Stimulated activated CD8-positive, alpha-beta memory T cell treated with anti-CD3 and anti-CD28 coated beads, Interleukin-2, amount 100 ng/mL, for 1 hour (primary cell): ENCODE data around the gene NAA25.
A peak's percentile ranks its signal among the peaks of the same experiment; 100 is the strongest.
"Not testable (repeated sequence)": the region's sequence is repeated elsewhere in the genome, so short reads cannot be mapped to it uniquely, and the experiment has no call there.

ENCODE experiments used
- DNase-seq, 2 donors: peaks; one replicate each; pipeline ENCODE4 v3.0.0-alpha.2; 2020; ENCODE audit warnings: low read depth in 2 of 2

The NAA25 gene

DNA sequence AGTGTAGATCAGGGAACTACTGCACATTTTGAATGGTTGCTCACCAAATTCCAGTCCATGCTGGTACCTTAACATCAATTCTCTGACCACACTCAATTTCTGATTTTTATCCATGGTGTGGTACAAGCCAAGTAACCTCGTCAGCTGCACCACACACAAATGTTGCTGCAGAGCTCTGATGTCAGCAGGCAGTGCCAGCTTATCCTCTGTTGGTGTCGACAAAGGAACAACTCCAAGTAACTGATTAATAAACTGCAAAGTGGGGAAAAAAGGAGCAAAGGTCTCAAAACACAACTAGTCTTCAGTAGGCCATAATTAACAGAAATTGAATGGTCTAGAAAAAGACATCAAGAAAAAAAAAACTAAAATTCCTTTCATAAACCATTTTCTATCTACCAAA, 47.4 kb downstream of the NAA25 start:
- no peak for DNase-seq

DNA sequence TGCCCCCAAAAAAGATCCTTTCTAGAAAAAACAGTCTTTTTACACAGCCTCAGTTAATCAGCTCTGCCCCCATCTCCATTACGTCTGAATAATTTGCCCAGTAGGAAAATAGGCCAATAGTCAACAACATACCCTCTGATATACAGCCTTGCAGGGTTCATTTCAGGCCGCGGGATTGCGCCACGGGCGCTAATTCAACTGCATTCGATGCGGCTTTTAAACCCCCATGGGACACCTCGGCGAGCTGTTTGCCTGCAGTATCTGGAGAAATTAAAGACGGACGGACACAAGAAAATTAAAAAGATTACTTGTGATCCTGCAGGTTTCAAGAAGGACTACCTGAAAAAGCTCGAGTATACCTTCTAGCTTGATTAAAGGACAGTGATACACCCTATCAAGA, 59.2 kb downstream of the NAA25 start:
- no peak for DNase-seq

DNA sequence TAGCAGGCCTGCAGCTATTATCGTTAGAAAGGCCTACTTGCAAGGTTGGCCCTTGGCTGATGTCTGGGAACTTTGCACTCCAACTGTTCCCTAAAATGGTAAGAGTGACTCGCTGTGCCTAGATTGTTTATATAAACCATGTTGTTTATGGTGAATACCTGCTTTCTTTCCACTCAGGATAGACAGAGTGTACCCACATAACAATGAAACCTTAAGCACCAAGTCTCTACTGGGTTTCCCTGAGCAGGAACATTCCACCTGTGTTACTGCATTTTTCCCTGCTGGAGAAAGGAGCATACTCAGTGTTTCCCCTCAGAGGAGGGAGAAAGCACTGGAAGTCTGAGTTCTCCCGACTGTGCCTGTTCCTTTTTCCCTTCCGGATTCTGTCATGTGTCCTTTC, 62.6 kb downstream of the NAA25 start:
- no peak for DNase-seq

DNA sequence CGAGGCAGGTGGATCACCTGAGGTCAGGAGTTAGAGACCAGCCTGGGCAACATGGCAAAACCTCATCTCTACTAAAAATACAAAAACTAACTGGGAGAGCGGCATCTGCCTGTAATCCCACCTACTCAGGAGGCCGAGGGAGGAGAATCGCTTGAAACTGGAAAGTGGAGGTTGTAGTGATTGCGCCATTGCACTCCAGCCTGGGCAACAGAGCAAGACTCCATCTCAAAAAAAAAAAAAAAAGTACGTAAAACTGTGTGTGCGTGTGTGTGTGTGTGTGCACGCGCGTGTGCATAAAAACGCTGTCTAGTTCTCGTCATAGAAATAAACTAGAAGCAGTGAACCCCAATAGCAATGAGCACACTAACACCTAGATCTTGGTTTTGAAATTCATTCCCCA, 72.0 kb downstream of the NAA25 start:
- DNase-seq, result not testable (repeated sequence)

DNA sequence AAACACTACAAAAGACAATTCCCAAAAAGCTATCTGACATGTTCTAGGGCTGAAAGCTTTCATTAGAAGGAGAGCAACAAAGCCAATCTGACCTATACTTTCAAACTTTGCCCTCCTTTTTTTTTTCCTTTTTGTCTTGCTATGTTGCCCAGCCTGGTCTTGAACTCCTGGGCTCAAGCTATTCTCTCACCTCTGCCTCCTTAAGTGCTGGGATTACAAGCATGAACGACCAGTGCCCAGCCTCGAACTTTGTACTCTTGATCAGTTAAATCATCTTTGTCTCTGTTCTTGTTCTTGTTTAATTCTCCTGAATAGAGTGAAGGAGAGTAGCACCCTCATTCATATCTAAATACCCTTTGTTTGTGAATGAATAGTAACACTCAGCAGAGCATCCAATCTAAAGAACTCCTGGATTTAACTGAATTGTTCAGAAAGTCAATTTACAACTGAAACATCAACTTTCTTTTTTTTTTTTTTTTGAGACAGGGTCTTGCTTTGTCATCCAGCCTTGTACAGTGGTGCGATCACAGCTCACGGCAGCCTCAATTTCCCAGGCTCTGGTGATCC, 73.3 kb downstream of the NAA25 start:
- DNase-seq, result no peak

DNA sequence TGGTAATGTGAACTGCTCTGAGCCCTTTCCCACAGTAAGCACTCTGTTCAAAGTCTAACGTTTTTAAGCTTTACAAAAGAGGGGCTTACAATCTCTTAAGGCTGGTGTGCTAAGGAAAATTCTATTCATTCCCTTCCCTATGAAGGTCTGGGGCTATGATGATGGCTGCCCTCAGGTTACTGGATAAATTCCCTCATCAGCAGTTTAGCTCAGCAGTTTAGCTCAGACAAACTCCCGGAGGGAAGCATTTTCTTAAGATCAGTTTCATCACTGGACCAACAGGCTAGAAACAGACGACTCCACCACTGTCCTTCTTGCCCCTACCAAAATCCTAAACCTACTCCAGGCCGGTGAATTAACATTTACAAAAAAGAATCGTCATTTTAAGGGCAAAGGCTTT, 76.3 kb downstream of the NAA25 start:
- DNase-seq, result no peak

DNA sequence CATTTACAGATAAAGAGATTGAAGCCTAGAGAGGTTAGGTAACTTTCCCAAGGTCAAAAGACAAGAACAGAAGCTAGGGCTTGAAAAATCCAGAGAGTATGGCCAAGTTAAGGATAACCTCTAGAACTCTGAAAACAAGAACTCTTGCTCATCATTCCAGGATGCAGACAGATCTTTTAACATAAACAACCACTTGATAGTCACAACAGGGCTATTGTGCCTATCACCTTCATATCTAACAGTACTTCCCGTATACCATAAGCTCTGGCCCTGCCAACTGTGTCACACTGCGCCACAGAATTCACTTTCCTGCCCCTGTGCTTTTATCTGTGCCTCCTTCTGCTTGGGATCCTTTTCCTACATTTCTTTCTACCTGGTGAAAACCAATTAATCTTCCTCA, 77.1 kb downstream of the NAA25 start:
- DNase-seq, result no peak

DNA sequence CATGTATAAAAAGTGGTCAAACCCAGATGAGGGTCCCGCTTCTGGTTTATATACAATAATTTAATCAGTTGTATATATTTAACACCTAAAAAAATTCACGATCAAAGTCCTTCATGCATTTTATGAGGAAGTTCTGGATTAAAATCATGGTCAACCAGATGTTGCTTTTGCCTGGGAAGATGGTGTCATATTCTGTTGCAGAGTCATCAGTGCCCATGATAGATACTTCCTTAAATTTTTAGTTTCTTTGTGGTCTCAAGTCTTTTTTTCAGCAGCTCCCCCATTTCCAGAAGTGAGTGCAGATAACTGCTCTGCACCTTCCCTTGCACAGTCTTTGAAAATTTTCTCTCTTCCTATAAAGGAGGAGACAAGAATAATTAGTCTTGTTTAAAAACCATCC, 79.3 kb downstream of the NAA25 start:
- no peak for DNase-seq

DNA sequence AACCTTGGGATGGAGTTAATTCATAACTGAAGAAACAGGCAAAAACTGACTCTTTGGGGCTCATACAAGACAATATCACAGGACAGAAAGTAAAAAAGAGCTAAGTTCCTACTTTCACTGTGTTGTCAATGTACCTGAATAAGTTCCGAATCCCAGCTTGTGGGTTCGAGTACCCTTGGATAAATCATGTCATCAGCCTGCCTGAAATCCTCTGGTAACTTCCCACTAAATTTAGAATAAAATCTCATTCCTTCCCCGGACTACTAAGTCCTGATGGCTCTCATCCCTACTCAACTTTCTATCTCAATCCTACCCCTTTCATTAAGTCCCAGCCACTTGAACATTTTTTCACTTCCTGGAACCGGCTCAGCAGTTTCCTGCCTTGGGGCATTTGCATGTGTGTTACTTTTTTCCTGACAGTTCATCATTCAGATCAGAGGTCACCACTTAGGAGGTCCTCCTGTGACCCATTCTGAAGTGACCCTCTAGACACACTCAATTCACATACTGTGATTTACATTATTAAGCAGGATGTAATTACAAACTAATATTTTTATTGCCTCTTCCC, 82.7 kb downstream of the NAA25 start:
- no peak for DNase-seq

DNA sequence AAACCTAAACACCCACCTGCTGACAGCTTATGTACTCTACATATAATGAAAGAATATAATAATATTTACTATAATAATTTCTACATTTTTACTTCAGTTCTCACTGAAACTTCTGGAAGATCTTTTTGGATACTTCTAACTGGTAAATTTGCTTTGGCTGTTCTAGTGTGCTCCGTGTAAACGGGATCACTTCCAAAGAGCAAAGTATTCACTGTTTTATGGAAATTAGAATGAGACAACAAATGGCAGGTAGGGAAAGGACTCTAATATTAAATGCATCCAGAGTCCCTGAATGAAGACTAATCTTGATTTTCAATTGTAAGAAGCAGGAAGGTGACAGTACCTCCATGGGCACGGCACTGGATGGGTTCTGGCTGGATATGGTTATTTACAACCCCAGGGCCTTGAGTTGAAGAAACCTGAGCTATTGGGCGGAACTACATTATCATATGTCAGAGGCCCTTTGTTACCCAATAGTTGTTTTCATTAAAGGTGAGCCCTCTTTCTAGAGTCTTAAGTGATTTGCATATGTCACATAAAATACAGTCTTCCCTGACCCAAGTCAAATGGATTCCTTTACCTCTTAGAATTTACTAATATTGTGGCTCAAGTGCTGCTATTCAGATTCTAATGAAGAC, 84.7 kb downstream of the NAA25 start:
- DNase-seq, result no peak

DNA sequence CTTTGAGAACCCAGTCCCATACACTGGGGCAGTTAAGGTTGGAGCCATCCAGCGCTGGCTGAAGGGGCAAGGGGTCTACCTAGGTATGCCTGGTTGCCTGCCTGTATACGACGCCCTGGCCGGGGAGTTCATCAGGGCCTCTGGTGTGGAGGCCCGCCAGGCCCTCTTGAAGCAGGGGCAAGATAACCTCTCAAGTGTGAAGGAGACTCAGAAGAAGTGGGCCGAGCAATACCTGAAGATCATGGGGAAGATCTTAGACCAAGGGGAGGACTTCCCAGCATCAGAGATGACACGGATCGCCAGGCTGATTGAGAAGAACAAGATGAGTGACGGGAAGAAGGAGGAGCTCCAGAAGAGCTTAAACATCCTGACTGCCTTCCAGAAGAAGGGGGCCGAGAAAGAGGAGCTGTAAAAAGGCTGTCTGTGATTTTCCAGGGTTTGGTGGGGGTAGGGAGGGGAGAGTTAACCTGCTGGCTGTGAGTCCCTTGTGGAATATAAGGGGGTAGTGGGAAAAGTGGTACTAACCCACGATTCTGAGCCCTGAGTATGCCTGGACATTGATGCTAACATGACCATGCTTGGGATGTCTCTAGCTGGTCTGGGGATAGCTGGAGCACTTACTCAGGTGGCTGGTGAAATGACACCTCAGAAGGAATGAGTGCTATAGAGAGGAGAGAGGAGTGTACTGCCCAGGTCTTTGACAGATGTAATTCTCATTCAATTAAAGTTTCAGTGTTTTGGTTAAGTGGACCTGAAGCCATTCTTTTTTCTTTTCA, 86.2 kb downstream of the NAA25 start:
- no peak for DNase-seq

DNA sequence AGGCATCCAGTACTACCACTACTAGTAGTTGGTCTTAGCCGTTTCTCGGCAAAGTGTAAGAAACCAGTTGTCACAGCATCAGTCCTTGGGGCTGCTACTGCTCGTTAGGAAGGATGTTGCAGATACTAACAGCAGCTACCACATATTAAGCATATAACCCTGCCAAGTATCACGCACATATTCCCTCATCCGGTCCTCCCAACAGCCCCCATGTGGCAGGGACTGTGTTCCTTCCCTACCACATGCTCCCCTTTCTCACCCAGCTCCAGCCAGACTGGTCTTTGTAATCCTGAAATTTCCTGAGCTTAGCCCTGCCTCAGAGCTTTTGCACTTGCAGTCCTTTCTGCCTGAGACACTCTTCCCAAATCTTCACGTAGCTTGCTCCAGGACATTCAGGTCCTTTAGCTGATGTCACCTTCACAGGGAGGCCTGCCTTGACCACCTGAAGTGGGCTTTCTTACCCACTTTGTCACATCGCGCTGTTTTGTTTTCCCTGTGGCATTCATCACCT, 87.6 kb downstream of the NAA25 start:
- no peak for DNase-seq

DNA sequence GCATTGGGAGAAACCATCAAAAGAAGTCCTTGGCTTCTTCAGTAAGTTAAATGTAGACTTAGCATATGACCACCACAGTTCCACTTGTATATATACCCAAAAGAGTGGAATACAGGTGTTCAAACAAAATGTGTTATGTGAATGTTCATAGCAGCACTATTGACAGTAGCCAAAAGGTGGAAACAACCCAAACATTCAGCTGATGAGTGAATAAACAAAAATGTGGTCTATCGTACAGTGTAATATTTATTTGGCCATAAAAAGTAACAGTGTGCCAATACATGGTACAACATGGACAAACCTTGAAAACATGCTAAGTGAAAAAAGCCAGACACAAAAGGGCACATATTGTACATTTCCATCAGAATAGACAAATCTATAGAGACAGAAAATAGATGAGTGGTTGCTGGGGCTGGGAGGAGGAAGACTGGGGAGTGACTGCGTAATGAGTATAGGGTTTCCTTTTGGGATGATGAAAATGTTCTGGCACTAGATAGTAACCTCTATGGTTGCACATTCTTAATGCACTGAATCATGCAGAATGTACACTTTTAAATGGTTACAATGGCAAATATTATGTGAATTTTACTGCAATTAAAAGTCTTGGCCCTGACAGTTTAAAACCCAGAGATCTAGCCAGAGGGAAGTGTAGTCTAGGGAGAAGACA, 89.9 kb downstream of the NAA25 start:
- DNase-seq, result no peak

DNA sequence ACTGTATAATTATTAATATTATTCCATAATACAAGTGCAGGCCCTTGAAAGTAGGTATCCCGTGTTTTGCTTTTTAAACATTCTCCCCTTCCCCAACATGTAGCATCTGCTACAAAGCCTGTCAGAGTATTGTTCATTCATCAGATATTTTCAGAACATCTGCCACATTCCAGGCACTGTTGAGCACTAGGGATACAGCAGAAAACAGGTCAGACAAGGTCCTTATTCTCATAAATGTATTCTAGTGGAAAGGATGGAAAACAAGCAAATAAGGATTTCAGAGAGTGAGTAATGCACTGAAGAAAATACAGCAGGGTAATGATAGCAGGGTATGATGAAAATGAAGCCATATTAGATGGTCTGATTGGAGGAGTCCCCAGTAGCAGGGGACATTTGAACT, 91.5 kb downstream of the NAA25 start:
- no peak for DNase-seq

DNA sequence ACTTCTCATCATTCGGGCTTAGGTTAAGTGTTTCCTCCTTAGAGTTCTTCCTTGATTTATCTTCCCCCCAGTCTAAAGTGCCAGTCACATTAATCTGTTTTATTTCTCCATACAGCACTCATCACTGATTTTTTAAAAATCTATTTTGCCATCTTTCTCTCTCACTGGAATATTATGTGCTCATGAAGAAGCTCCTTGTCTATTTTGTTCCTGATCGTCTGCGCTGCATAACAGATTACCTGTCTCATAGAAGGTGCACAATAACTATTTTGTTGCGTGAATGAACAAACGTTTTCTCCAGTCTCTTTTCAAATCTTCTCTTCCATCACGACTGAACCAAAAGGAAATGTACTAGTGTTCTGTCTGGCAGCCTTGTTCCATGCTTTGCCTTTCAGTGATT, 92.6 kb downstream of the NAA25 start:
- no peak for DNase-seq

DNA sequence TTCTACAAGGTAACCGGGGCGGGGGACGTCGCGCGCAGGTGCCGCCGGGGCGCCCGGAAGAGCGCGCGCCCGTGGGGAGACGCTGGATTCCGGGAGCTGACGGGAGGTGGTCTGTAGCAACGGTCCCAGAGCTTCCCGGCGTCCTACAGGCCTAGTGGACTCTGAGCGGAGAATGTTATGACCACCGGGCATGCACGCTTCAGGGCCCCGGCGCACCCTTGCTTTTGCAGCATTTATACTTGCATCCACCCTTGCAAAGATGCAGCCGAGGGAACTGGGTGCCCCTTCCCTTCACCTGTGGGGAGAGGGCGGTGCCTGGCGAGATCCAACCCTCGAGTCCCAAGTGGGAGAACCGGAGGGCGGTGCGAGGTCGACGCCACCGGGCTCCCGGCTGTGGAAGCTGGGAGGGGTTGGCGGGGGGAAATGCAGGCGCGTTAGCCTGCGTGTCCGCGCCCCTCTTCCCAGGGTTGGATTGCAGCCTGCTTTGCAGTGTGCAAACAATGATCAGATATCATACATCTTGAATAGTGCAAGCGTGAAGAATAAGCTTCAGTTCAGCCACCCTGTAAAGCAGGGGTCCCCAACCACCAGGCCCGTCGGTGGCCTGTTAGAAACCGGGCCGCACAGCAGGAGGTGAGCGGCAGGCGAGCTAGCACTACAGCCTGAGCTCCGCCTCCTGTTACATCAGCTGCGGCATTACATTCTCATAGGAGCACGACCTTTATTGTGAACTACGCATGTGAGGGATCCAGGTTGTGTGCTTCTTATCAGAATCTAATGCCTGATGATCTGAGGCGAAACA, 94.8 kb downstream of the NAA25 start:
- peak in 1 of 2 donors; percentile 47 for DNase-seq

DNA sequence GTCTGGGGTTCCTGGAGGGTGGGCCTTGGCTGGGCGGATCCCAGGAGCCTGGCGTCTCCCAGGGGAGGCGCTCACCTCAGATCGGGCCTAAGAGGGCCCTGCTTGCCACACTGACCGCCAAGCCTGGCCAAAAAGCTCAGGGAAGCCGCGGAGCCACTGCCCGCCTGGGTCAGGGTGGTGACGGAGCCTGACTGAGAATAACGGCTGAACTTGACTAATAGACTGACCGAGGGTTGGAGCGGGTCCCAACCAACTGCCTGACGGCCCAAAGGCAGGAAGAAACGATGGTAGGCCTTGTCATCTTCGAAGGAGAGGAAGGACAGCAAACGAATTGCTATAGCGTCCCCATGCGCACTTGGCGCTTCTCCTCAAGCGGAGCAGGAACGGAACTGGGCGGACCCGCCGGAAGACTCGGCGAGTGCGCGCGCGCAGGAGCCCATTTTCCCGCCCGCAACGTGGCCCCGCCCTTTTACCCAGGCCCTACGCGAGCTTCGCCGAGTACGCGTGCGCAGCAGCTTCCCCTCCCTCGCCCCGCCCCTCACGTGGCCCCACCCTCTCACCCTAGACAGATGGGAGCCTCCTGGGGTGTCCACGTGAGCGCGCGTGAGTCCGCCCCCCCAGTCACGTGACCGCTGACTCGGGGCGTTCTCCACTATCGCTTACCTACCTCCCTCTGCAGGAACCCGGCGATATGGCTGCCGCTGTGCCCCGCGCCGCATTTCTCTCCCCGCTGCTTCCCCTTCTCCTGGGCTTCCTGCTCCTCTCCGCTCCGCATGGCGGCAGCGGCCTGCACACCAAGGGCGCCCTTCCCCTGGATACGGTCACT, 95.6 kb downstream of the NAA25 start, which contains the start of the genes ERP29 and TMEM116:
ERP29 (plus strand) TSS at position 652 of the 826 bp plus-strand sequence; CDS start at position 692, 40 bp downstream.
TMEM116 (minus strand) TSS at position 391 of the 826 bp plus-strand sequence. CDS start 7,895 bp downstream, outside the sequence.
- DNase-seq, result peak; percentile 100

DNA sequence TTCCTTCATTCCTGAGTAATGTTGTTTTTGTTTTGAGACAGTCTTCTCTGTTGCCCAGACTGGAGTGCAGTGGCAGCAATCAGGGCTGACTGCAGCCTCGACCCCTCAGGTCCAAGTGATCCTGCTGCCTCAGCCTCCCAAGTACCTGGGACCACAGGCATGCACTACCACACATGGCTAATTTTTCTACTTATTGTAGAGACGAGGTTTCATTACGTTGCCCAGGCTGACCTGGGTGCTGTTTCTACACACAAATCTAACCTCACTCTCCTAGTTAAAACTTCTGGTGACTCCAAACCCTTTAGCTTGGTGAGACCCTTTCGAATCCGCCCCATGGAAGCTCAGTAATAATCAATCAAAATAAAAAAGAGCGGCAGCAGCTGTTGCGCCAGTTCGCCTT, 96.9 kb downstream of the NAA25 start:
- no peak for DNase-seq

DNA sequence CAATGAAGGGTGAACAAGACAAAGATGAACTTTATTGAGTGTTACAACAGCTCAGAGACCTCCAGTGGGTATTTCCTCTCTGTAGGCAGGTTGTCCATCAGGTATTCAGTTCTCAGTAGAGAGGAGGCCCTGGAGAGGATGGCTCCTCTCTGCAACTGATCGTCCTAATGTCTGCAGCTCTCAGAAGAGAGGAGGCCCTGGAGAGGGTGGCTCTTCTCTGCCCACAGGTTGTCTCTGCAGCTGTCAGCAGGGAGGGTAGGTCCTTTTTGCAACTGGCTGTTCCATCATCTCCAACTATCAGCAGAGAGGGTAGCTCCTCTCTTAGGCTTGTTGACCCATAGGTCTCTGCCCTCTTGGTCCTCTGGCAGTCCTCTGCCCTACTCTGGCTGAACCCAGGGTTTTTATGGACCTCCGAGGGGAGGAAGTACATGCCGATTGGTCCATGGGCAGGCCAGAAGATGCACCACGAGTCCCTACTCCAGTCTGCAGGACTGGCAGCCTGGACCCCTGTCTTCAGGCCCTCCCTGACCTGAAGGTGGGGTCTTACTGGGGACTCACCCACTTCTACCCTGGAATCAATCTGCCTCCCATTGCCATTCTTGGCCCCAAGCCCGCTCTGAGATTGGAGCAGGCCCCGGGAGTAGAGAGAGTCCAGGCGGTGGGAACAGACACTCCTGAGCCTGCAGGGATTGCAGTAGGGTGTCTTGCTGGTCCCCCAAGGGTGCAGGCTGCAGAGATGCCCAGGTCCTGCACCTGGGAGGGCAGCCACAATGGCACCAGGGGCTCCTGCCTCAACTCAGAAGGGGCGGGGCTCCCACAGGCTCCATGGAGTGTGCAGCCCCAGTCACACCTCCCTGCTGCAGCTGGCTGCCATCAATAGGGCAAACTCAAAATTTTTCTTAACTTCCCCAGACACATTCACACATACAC, 97.9 kb downstream of the NAA25 start:
- no peak for DNase-seq
